ENCODE data around the gene PRKCSH.

DNA sequence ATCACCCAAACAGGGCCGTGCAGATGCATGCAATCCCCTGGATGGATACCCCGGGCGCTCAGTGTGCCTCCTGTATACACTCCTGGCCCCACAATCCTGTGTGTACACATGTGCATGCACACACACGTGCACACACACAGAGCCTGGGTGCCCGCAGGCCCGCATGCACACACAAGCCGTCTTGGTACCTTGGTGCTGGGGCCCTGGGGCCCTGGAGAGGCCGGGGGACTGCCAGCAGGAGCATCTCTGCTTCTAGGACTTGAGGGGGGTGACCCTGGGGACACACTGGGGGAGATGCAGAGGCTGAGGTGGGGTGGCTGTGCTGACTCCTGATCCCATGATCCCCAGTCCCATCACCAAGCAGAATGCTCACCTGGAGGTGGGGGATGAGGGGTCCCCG is 35.8 kb upstream of the PRKCSH start:
- TF ChIP-seq, protein P1, sequence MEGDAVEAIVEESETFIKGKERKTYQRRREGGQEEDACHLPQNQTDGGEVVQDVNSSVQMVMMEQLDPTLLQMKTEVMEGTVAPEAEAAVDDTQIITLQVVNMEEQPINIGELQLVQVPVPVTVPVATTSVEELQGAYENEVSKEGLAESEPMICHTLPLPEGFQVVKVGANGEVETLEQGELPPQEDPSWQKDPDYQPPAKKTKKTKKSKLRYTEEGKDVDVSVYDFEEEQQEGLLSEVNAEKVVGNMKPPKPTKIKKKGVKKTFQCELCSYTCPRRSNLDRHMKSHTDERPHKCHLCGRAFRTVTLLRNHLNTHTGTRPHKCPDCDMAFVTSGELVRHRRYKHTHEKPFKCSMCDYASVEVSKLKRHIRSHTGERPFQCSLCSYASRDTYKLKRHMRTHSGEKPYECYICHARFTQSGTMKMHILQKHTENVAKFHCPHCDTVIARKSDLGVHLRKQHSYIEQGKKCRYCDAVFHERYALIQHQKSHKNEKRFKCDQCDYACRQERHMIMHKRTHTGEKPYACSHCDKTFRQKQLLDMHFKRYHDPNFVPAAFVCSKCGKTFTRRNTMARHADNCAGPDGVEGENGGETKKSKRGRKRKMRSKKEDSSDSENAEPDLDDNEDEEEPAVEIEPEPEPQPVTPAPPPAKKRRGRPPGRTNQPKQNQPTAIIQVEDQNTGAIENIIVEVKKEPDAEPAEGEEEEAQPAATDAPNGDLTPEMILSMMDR (conservative IDR thresholded peaks at IDR 0.05) = no peak
- TF ChIP-seq ZFX (IDR thresholded peaks at IDR 0.05) = no peak

Measured in C4-2B (cell line).